Fibroblast of villous mesenchyme (primary cell): Measurements from ENCODE around the gene CLDN3. TPM values are rescaled to one million over a fixed set of nuclear protein-coding genes. Genes with fewer than 3 reads are reported as not detected.

Experiments
- DNase-seq: peaks from one replicate; pipeline ENCODE4 v3.0.0-alpha.2; 2010; ENCODE audit warnings: low read depth
- H3K4me3 ChIP-seq: 2 replicates; pipeline ENCODE4 v1.5.1; 2011; ENCODE audit warnings: low read depth, mild to moderate bottlenecking, low read length
- total RNA-seq: library from RNA; depleted of rRNA; stranded (reverse); fragments of >200 nt; gene quantifications from 2 replicates; pipeline ENCODE4 v1.2.3, GENCODE V29; 2012
- TF ChIP-seq, protein P1 (sequence below): IDR thresholded peaks from 2 replicates; pipeline ENCODE4 v1.5.1; 2012; ENCODE audit warnings: low read depth, mild to moderate bottlenecking, low read length; ENCODE audit not compliant: insufficient read depth

CLDN3 gene
- total RNA-seq, 1 donor: not detected

- H3K4me3 ChIP-seq: no peak overlapping the region
- DNase-seq: no peak
- TF ChIP-seq, protein P1, sequence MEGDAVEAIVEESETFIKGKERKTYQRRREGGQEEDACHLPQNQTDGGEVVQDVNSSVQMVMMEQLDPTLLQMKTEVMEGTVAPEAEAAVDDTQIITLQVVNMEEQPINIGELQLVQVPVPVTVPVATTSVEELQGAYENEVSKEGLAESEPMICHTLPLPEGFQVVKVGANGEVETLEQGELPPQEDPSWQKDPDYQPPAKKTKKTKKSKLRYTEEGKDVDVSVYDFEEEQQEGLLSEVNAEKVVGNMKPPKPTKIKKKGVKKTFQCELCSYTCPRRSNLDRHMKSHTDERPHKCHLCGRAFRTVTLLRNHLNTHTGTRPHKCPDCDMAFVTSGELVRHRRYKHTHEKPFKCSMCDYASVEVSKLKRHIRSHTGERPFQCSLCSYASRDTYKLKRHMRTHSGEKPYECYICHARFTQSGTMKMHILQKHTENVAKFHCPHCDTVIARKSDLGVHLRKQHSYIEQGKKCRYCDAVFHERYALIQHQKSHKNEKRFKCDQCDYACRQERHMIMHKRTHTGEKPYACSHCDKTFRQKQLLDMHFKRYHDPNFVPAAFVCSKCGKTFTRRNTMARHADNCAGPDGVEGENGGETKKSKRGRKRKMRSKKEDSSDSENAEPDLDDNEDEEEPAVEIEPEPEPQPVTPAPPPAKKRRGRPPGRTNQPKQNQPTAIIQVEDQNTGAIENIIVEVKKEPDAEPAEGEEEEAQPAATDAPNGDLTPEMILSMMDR: no peak
Measured at GRCh38 chr7:73749931-73750776, 19.9 kb downstream of the CLDN3 start.

- TF ChIP-seq, protein P1: no peak
- no peak overlapping the region for H3K4me3 ChIP-seq
- no peak for DNase-seq
Measured at GRCh38 chr7:73746378-73746777, 23.7 kb downstream of the CLDN3 start.

DNA sequence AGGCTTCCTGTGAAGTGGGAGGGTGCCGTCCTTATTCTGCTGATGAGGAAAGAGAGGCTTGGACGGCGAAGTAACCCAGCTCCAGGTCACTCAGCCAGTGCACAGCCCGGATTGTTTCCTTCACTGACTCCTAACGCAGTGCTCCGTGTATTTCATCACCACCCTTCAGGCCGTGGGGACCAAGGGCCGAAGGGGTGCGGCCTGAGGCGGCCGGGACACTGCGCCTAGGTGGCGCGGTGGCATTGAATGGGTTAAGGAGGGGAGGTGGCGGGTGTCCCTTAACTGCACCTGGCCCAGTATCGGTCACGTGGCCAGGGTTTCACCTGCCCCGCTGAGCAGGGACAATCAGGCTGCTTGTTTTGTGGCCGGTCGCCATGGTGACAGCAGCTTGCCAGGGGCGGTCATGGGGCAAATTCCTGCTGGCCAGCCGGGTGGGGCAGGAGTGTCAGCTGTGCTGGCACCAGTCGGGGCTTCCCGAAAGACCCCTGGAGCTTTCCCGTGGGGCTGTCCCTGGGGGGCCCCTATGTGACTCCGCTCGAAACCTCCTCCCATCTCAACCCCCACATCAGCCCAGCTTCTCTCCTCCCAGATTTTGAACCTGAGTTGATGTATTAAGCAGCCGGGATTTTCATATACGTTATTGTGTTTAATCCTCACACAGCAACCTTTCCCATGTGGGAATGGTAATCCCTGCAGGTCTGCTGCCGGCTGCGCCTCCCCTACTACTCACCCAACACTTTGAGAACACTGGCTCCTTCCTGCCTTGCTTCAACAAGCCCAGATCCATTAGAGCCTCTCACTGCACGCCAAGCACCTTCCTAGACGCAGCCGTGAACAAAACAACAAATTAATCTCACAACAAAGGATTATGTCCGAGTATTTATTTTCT, 27.1 kb downstream of the CLDN3 start:
- TF ChIP-seq, protein P1: no peak
- H3K4me3 ChIP-seq: no peak overlapping the region
- no peak for DNase-seq

DNA sequence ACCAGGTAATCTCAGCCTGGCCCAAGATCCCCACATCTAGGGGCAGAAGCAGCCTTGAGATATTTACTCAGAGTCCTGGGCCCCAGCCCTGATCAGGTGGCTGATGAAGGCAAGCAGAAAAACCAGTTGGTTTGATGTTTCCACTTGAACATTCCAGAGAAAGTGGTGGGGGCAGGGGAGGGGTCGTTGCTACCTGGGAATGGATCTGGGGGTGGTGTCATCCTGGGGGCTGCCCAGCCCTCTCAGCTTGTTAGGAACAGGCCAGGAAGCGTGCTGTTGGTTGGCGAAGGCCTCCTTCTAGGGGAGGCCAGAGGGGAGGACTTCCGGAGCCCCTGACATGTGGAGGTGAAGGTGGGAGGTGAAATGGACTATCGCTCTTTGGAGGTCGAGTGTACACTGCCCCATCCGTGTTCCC, 27.7 kb downstream of the CLDN3 start:
- TF ChIP-seq, protein P1: no peak
- no peak for DNase-seq

GRCh38 chr7:73741600-73741999, 28.5 kb downstream of the CLDN3 start:
- H3K4me3 ChIP-seq: no peak overlapping the region
- no peak for DNase-seq
- TF ChIP-seq, protein P1: no peak

More for the DNA sequence above, 27.7 kb downstream of the CLDN3 start:
- no peak overlapping the region for H3K4me3 ChIP-seq

- no peak for DNase-seq
- TF ChIP-seq, protein P1: no peak
- H3K4me3 ChIP-seq: no peak overlapping the region
Measured at GRCh38 chr7:73740771-73741170, 29.3 kb downstream of the CLDN3 start.
